ENCODE measurements around the gene CFD. TPM values are rescaled to one million over a fixed set of nuclear protein-coding genes. Genes with fewer than 3 reads are reported as not detected.

CFD gene
- total RNA-seq, 2 donors from 2014 or later, result 0.38 to 1.1 TPM

GRCh38 chr19:872266-872951 lies 12.9 kb downstream of the CFD start:
- peak; percentile 88 for DNase-seq
- Mint-ChIP-seq H3K4me1 (peaks cover 3% of the 10 kb centered on the region), H3K4me3 (no peak overlapping the region), H3K36me3 (ENCODE audit: low read depth) (peaks cover 42% of the 10 kb centered on the region), H3K27ac (no peak overlapping the region), H3K9me3 (peaks cover 5% of the 10 kb centered on the region), H3K27me3 (ENCODE audit: insufficient read depth) (no peaks in the 10 kb centered on the region)
- H3K27me3 ChIP-seq (ENCODE audit: control insufficient read depth, insufficient read depth, low read length, poor library complexity, severe bottlenecking), result no peaks in the 10 kb centered on the region
- peak overlapping the region; percentile 44 for H3K27ac ChIP-seq (ENCODE audit: low read depth, low read length)
- 44 to 61% methylated on average over 12 to 27 of the region's 27 CpGs for WGBS, 2 experiments (ENCODE audit: insufficient coverage in 1 of 2, insufficient read length in 1 of 2)
- TF ChIP-seq CTCF (conservative IDR thresholded peaks at IDR 0.05), result no peak
- H3K9me3 ChIP-seq (ENCODE audit: control insufficient read depth, low read length), result no peaks in the 10 kb centered on the region
- H3K36me3 ChIP-seq (ENCODE audit: control insufficient read depth, insufficient read depth, low read length), result peaks cover 30% of the 10 kb centered on the region
- H3K4me3 ChIP-seq (ENCODE audit: low read length), result no peak overlapping the region
- H3K9ac ChIP-seq (ENCODE audit: extremely low read depth, low read length, poor library complexity, severe bottlenecking), result no peak overlapping the region
- no peaks in the 10 kb centered on the region for H3K4me1 ChIP-seq (ENCODE audit: control insufficient read depth, insufficient read depth, low read length)

- no peak overlapping the region for H3K27ac ChIP-seq (ENCODE audit: low read depth, low read length)
Measured at GRCh38 chr19:873084-873483, 13.6 kb downstream of the CFD start.

GRCh38 chr19:873561-874041 lies 14.1 kb downstream of the CFD start:
- WGBS, 2 experiments (ENCODE audit: insufficient coverage in 1 of 2, insufficient read length in 1 of 2), result 95 to 99% methylated on average over 8 to 22 of the region's 22 CpGs
- DNase-seq, result no peak
- H3K4me1 Mint-ChIP-seq, result no peaks in the 10 kb centered on the region

More at GRCh38 chr19:873084-873483, 13.6 kb downstream of the CFD start:
- H3K36me3 ChIP-seq (ENCODE audit: control insufficient read depth, insufficient read depth, low read length), result peaks cover 23% of the 10 kb centered on the region
- Mint-ChIP-seq H3K36me3 (ENCODE audit: low read depth) (peaks cover 39% of the 10 kb centered on the region), H3K9me3 (peaks cover 5% of the 10 kb centered on the region), H3K27ac (no peak overlapping the region), H3K4me3 (no peak overlapping the region), H3K4me1 (no peaks in the 10 kb centered on the region), H3K27me3 (ENCODE audit: insufficient read depth) (no peaks in the 10 kb centered on the region)
- H3K9me3 ChIP-seq (ENCODE audit: control insufficient read depth, low read length), result no peaks in the 10 kb centered on the region
- TF ChIP-seq CTCF (conservative IDR thresholded peaks at IDR 0.05), result no peak
- 93 to 97% methylated on average over 7 to 9 of the region's 13 CpGs for WGBS, 2 experiments (ENCODE audit: insufficient coverage in 1 of 2, insufficient read length in 1 of 2)
- peak; percentile 82 for DNase-seq
- no peak overlapping the region for H3K4me3 ChIP-seq (ENCODE audit: low read length)
- no peak overlapping the region for H3K9ac ChIP-seq (ENCODE audit: extremely low read depth, low read length, poor library complexity, severe bottlenecking)
- H3K4me1 ChIP-seq (ENCODE audit: control insufficient read depth, insufficient read depth, low read length), result no peaks in the 10 kb centered on the region
- no peaks in the 10 kb centered on the region for H3K27me3 ChIP-seq (ENCODE audit: control insufficient read depth, insufficient read depth, low read length, poor library complexity, severe bottlenecking)

More at GRCh38 chr19:873561-874041, 14.1 kb downstream of the CFD start:
- Histone ChIP-seq H3K9me3 (ENCODE audit: control insufficient read depth, low read length) (no peaks in the 10 kb centered on the region), H3K27ac (ENCODE audit: low read depth, low read length) (no peak overlapping the region), H3K27me3 (ENCODE audit: control insufficient read depth, insufficient read depth, low read length, poor library complexity, severe bottlenecking) (no peaks in the 10 kb centered on the region), H3K36me3 (ENCODE audit: control insufficient read depth, insufficient read depth, low read length) (peaks cover 22% of the 10 kb centered on the region), H3K4me1 (ENCODE audit: control insufficient read depth, insufficient read depth, low read length) (no peaks in the 10 kb centered on the region), H3K4me3 (ENCODE audit: low read length) (no peak overlapping the region), H3K9ac (ENCODE audit: extremely low read depth, low read length, poor library complexity, severe bottlenecking) (no peak overlapping the region)
- no peak overlapping the region for H3K4me3 Mint-ChIP-seq
- H3K36me3 Mint-ChIP-seq (ENCODE audit: low read depth), result peaks cover 36% of the 10 kb centered on the region
- no peak for TF ChIP-seq CTCF (conservative IDR thresholded peaks at IDR 0.05)
- H3K27me3 Mint-ChIP-seq (ENCODE audit: insufficient read depth), result no peaks in the 10 kb centered on the region
- H3K9me3 Mint-ChIP-seq, result peaks cover 5% of the 10 kb centered on the region
- no peak overlapping the region for H3K27ac Mint-ChIP-seq
